ENCODE measurements around the gene RNF224.

Gene RNF224

GRCh38 chr9:137190315-137190856, 36.9 kb upstream of the RNF224 start:
- no peak overlapping the region for H3K4me3 ChIP-seq (replicated peaks; ENCODE audit: low read depth, low read length)
- TF ChIP-seq, protein P1, sequence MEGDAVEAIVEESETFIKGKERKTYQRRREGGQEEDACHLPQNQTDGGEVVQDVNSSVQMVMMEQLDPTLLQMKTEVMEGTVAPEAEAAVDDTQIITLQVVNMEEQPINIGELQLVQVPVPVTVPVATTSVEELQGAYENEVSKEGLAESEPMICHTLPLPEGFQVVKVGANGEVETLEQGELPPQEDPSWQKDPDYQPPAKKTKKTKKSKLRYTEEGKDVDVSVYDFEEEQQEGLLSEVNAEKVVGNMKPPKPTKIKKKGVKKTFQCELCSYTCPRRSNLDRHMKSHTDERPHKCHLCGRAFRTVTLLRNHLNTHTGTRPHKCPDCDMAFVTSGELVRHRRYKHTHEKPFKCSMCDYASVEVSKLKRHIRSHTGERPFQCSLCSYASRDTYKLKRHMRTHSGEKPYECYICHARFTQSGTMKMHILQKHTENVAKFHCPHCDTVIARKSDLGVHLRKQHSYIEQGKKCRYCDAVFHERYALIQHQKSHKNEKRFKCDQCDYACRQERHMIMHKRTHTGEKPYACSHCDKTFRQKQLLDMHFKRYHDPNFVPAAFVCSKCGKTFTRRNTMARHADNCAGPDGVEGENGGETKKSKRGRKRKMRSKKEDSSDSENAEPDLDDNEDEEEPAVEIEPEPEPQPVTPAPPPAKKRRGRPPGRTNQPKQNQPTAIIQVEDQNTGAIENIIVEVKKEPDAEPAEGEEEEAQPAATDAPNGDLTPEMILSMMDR (IDR thresholded peaks at IDR 0.05; ENCODE audit: insufficient read depth, low read length, poor library complexity, severe bottlenecking): no peak
- no peak for DNase-seq (ENCODE audit: extremely low read depth, insufficient read length)
- no peaks in the 10 kb centered on the region for H3K27me3 ChIP-seq (replicated peaks; ENCODE audit: control insufficient read depth, insufficient read depth, low read length)
- H3K36me3 ChIP-seq (ENCODE audit: control insufficient read depth, insufficient read depth, low read length): peaks cover 14% of the 10 kb centered on the region

- no peak for DNase-seq (ENCODE audit: extremely low read depth, insufficient read length)
- Histone ChIP-seq H3K27me3 (replicated peaks; ENCODE audit: control insufficient read depth, insufficient read depth, low read length) (no peaks in the 10 kb centered on the region), H3K36me3 (ENCODE audit: control insufficient read depth, insufficient read depth, low read length) (peaks cover 11% of the 10 kb centered on the region), H3K4me3 (replicated peaks; ENCODE audit: low read depth, low read length) (no peak overlapping the region)
- TF ChIP-seq, protein P1 (IDR thresholded peaks at IDR 0.05; ENCODE audit: insufficient read depth, low read length, poor library complexity, severe bottlenecking): no peak
Observed at GRCh38 chr9:137191245-137191644, 36.1 kb upstream of the RNF224 start.

GRCh38 chr9:137191691-137192447, 35.4 kb upstream of the RNF224 start:
- DNase-seq (ENCODE audit: extremely low read depth, insufficient read length): no peak
- TF ChIP-seq, protein P1 (IDR thresholded peaks at IDR 0.05; ENCODE audit: insufficient read depth, low read length, poor library complexity, severe bottlenecking): no peak
- H3K27me3 ChIP-seq (replicated peaks; ENCODE audit: control insufficient read depth, insufficient read depth, low read length): no peaks in the 10 kb centered on the region

DNA sequence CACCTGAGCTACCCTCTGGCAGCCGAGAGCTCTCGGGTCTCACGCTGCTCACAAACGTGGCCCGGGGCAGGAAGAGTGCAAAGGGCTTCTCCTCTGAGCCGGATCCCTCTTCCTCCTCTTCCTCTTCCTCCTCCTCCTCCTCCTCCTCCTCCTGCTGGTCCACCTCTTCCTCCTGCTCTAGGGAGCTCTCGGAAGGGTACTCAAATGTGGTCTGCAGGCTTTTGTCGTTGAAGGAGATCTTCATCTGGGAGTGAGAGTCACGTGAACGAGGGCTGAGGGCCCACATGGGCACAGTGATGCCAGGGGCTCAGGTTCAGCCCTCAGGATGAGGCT, 34.9 kb upstream of the RNF224 start:
- Histone ChIP-seq H3K27me3 (replicated peaks; ENCODE audit: control insufficient read depth, insufficient read depth, low read length) (no peaks in the 10 kb centered on the region), H3K4me3 (replicated peaks; ENCODE audit: low read depth, low read length) (no peak overlapping the region), H3K36me3 (ENCODE audit: control insufficient read depth, insufficient read depth, low read length) (peaks cover 9% of the 10 kb centered on the region)
- DNase-seq (ENCODE audit: extremely low read depth, insufficient read length): no peak
- TF ChIP-seq, protein P1 (IDR thresholded peaks at IDR 0.05; ENCODE audit: insufficient read depth, low read length, poor library complexity, severe bottlenecking): no peak

More at GRCh38 chr9:137191691-137192447, 35.4 kb upstream of the RNF224 start:
- peaks cover 11% of the 10 kb centered on the region for H3K36me3 ChIP-seq (ENCODE audit: control insufficient read depth, insufficient read depth, low read length)
- no peak overlapping the region for H3K4me3 ChIP-seq (replicated peaks; ENCODE audit: low read depth, low read length)

GRCh38 chr9:137192859-137193258, 34.4 kb upstream of the RNF224 start:
- TF ChIP-seq, protein P1 (IDR thresholded peaks at IDR 0.05; ENCODE audit: insufficient read depth, low read length, poor library complexity, severe bottlenecking): no peak
- DNase-seq (ENCODE audit: extremely low read depth, insufficient read length): no peak
- peaks cover 9% of the 10 kb centered on the region for H3K36me3 ChIP-seq (ENCODE audit: control insufficient read depth, insufficient read depth, low read length)
- no peak overlapping the region for H3K4me3 ChIP-seq (replicated peaks; ENCODE audit: low read depth, low read length)
- no peaks in the 10 kb centered on the region for H3K27me3 ChIP-seq (replicated peaks; ENCODE audit: control insufficient read depth, insufficient read depth, low read length)
